ENCODE data around the gene NEDD9.

- TF ChIP-seq ZNF423 (tag by site-specific recombination; IDR thresholded peaks at IDR 0.05) = no peak
- TF ChIP-seq TSHZ1 (tag by site-specific recombination; IDR thresholded peaks at IDR 0.05; ENCODE audit: borderline replicate concordance) = no peak
- no peak for TF ChIP-seq CTCF (tag by site-specific recombination; IDR thresholded peaks at IDR 0.05)
- TF ChIP-seq ZBTB49 (tag by site-specific recombination; IDR thresholded peaks at IDR 0.05; ENCODE audit: low read depth) = no peak
- TF ChIP-seq ZNF302 (tag by site-specific recombination; IDR thresholded peaks at IDR 0.05; ENCODE audit: low read depth) = no peak
- no peak for TF ChIP-seq ZBTB21 (tag by site-specific recombination; IDR thresholded peaks at IDR 0.05)
- TF ChIP-seq ZFHX2 (tag by site-specific recombination; conservative IDR thresholded peaks at IDR 0.05) = no peak
- TF ChIP-seq ZSCAN30 (tag by site-specific recombination; IDR thresholded peaks at IDR 0.05) = no peak
- TF ChIP-seq ZFP37 (tag by site-specific recombination; IDR thresholded peaks at IDR 0.05) = no peak
- no peak for TF ChIP-seq KLF16 (tag by site-specific recombination; IDR thresholded peaks at IDR 0.05)
- no peak for TF ChIP-seq TCF7L2 (IDR thresholded peaks at IDR 0.05; ENCODE audit: borderline replicate concordance, low read depth, low read length)
Observed at GRCh38 chr6:11215773-11216172, 16.7 kb downstream of the NEDD9 start.
